Frontal cortex (tissue), 4 donors: ENCODE measurements around the gene RALA. TPM values are rescaled to one million over a fixed set of nuclear protein-coding genes. Genes with fewer than 3 reads are reported as not detected.
A peak's percentile ranks its signal among the peaks of the same experiment; 100 is the strongest.

Experiments
- DNase-seq, 2 donors: peaks; one replicate each; pipeline ENCODE4 v3.0.0; 2012; ENCODE audit warnings: low spot score in 2 of 2
- FAIRE-seq: peaks from 2 replicates; lab custom pipeline; 2012; peaks lifted over from hg19 to GRCh38; lab: Jason Lieb, UNC
- total RNA-seq: library from RNA; depleted of rRNA; stranded (reverse); fragments of >200 nt; gene quantifications from one replicate; pipeline ENCODE4 v1.2.3, GENCODE V29; 2014
- donor health status: control.
- donor health status: control.
- donor health status: control.

The RALA gene
- total RNA-seq, 1 donor from 2014 or later, result 35.5 TPM

GRCh38 chr7:39709768-39710311 is 86.5 kb downstream of the RALA start:
- FAIRE-seq, result no peak
- DNase-seq, result no peak

DNA sequence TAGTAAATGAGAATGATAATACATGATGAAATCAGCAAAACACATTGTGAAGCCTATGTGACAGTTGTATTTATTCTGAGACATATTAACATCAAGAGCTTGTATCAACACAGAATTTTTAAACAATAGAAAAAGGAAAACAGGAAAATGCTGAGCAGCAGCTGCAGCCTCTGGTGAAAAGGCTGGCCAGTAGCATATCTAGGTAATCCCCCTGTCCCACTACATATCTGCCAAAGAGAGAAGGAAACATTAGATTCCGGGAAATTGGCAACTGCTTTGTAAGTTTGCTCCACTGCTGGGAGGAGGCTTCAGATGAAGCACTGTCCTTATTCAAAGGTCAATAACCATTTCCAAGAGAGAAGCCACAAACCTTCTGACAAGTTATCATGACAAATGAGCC is 89.4 kb downstream of the RALA start:
- FAIRE-seq, result no peak

DNA sequence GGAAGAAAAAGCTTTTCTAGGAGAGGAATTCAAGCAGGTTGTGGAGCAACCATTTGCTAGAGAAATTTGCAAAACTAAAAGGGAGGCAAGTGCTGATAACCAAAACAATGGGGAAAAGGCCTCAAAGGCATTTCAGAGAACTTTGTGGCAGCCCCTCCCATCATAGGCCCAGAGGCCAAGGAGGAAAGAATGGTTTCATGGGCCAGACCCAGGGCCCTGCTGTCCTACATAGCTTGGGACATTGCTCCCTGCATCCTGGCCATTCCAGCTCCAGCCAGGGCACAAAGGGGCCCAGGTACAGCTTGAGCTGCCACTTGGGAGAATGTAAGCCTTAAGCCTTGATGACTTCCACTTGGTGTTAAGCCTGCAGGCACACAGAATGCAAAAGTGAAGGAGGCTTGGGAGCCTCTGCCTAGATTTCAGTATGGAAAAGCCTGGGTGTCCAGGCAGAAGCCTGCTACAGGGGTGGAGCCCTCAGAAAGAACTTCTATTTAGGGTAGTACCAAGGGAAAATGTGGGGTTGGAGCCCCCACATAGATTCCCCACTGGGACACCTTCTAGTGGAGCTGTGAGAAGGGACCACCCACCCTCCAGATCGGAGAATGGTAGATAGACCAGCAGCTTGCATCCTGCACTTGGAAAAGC is 91.2 kb downstream of the RALA start:
- FAIRE-seq (no peak), DNase-seq (no peak)

More for the DNA sequence above, 89.4 kb downstream of the RALA start:
- DNase-seq, result no peak

- no peak for DNase-seq
- no peak for FAIRE-seq
Observed at GRCh38 chr7:39720586-39720985, 97.2 kb downstream of the RALA start.

DNA sequence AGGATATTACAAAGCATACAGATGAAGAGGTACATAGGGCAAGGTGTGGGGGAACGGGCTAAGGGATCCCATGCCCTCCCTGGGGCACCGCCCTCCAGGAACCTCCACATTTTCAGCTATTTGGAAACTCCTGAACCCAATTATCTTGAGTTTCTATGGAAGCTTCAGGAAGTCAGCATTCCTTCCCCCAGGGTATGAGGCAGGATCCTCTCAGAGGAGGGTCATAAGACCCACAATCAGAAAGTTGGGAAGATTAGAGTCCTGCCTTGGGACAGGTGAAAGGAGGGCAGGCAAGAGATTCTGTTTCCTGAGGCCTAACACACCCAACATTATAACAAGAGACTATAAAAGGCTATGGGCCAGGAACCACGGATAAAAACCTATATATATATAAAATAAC is 98.0 kb downstream of the RALA start:
- DNase-seq, result no peak

DNA sequence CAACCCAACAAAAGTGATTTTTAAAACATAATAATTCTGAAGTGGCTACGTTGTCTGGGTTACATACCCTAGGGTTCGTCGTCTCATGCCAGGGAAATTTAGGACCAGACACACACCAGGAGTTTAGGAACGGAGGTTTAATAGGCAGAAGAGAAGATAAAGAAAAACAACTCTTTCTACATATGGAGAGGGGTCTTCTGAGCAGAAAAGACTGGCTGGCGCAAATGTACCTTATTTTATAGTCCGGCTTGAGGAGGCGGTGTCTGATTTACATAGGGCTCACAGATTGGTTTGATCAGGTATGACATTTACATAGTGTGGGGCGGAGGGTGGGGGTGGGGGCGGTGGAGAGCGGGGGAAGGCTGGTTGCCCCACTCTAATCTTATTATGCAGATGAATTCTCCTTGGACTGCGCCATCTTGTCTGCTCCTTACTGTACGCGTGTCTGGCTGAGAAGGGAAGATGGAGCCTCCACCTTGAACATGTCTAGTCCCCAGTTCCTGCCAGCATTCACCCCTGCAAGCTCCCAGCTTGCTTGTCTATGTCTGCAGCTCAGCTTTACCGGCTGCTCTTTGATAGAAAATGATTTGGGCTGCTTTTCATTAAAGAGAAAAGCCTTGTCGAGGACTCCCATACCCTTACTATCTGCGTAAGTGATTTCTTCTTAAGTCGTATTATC is 98.7 kb downstream of the RALA start:
- DNase-seq (no peak), FAIRE-seq (no peak)

More for the DNA sequence above, 98.0 kb downstream of the RALA start:
- no peak for FAIRE-seq

DNA sequence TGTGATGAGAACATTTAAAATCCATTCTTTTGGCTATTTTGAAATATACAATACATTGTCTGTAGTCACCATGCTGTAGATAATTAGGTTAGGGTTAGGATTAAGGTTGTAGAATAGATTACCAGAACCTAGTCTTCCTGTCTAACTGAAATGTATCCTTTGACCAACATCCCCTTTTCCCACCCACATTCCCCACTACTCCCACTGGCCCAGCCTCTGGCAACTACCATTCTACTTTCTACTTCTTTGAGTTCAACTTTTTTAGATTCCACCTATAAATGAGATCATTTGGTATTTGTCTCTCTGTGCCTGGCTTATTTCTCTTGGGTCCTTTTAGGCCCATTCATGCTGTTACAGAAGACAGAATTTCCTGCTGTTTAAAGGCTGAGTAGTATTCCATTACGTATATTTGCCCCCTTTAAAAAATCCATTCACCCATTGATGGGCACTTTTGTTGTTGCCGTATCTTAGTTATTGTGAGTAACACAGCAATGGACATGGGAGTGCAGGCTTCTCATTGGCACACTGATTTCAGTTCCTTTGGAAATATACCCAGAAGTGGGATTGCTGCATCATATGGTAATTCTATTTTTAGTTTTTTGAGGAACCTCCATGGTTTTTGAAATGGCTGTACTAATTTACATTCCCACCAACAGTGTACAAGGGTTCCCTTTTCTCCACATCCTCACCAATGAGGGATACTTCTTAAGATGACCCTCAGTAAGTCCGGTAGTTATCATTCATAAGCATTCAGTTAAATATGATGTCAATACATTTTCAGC is 104.0 kb downstream of the RALA start:
- DNase-seq (no peak), FAIRE-seq (no peak)

DNA sequence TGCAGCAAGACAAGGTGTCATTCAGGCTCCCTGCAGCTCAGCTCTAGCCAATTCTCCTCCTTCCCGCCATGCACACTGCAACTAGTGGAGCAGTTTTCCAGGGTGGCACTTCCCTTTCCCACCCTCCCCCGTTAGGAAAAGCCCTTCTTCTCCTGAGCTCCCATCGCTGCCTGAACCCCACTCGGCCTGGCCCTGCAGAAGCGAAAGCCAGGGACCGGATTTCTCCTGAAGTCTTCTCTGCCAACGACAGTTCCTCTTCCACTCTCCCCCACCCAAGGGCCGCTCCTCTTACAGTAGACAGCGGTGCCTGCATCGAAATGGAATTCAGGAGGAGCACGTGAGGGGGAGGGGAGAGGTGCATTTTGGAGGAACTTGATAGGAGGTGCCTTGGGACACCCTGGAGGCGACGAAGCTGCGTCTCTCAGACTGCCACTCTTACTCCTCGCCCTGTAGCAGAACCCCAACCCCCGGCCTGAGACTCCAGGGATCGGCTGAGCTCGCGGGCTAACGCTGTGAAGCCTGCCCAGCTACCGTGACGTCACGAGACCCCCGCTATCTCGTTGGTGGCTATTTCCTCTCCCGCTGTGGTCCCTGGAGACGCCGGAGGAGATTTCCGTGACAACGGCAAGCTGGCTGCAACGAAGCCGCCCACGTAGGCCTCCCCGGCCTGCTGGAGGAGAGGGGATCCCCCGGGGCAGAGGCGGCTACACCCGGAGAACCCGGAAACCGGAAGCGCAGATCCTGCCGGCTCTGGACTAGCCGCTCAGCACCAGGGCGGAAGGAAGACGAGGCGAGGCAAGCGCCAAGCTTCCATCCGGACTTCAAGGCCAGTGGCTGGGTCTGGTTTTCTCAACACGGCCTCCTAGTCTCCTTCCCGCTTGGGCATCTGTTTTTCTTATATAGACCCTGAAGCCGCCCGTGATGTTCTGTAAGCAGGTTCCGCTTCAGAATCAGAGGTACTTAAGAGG is 109.7 kb downstream of the RALA start:
- no peak for FAIRE-seq

GRCh38 chr7:39733881-39734632 is 110.7 kb downstream of the RALA start:
- FAIRE-seq, result no peak
- DNase-seq, result no peak

More for the DNA sequence above, 109.7 kb downstream of the RALA start:
- DNase-seq, result peak; percentile 57 to 92

DNA sequence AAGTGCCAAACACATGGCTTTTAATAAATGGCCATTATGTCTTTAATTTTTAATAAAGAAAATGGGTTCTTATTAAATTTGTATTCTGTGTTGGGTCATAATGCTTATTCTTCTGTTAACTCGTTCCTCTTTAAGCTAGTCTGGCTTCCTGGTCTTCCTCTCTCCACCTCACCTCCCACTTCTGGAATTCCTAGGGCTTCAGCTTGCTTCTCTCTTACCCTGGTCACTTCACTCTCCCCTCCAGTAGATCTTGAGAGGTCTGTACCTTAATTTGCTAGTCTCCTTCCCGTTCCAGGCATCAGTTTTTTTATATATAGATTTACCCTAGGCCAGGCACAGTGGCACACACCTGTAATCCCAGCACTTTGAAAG is 111.2 kb downstream of the RALA start:
- FAIRE-seq (no peak), DNase-seq (no peak)

GRCh38 chr7:39735903-39736302 is 112.5 kb downstream of the RALA start:
- no peak for FAIRE-seq
- no peak for DNase-seq

GRCh38 chr7:39741942-39742623 is 118.7 kb downstream of the RALA start:
- FAIRE-seq (no peak), DNase-seq (no peak)

DNA sequence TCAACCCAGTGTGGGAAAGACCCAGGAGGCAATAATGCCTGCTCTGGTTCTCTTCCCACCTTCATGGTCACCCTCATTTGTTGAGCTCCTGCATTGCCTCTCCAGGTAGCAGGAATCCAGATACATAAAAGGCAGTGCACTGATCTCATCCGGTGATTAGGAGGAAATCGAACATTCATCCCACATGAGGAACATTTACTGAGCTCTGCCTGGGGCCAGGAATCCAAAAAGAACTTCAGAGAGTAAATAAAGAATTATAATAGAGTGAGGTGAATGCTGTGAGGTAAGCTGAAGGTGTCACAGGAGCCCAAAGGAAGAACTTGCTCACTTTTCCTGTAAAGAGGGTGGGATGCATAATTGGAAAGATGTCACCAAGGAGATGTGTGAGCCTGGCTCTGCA is 121.2 kb downstream of the RALA start:
- no peak for FAIRE-seq
- DNase-seq, result no peak

- DNase-seq, result no peak
- FAIRE-seq, result no peak
Observed at GRCh38 chr7:39745320-39745719, 121.9 kb downstream of the RALA start.

DNA sequence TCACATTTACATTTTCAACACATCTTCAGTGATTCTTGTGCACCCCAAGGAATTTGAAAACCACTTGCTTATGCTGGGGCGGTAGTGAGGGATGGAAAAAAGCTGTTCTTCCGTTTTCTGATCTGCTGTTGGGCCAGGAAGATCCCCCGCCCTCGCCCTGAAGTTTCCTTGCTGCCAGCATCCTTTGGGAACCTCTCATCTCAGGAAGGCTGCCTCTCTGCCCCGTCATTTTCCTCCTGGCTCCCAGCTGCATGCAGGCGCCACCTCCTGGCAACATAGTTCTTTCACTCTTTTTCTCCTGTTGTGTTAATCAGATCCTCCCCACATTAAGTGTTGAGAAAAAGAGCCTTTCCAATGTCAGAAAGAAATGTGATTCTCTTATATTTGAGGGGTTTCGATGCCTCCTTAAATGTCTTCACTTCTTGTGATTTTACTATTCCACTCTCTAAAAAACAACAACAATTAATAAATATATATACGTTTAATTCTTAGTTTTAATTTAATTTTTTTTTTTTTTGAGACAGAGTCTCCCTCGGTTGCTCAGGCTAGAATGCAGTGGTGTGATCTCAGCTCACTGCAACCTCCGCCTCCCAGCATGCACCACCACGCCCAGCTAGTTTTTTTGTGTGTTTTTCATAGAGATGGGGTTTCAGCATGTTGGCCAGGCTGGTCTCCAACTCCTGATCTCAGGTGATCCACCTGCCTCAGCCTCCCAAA is 122.9 kb downstream of the RALA start:
- no peak for FAIRE-seq
- DNase-seq, result peak; percentile 67 to 79

GRCh38 chr7:39749177-39749576 is 125.8 kb downstream of the RALA start:
- DNase-seq (no peak), FAIRE-seq (no peak)

- FAIRE-seq (no peak), DNase-seq (no peak)
Observed at GRCh38 chr7:39749717-39750116, 126.3 kb downstream of the RALA start.
